C4-2B (cell line): ENCODE data around the gene RABGAP1.

ENCODE experiments used
- CTCF ChIP-seq: fragments of 450-650 bp; conservative IDR thresholded peaks from 2 replicates; pipeline ENCODE4 v1.5.1; 2017; ENCODE audit warnings: mild to moderate bottlenecking
- ZFX ChIP-seq: fragments of 450-650 bp; IDR thresholded peaks from 2 replicates; pipeline ENCODE4 v1.6.1; 2017

- no peak for TF ChIP-seq CTCF
- no peak for TF ChIP-seq ZFX
These were observed 126.3 kb downstream of the RABGAP1 start for GRCh38 chr9:123067136-123067535.
